ENCODE measurements around the gene SPATA2L.

Gene SPATA2L

DNA sequence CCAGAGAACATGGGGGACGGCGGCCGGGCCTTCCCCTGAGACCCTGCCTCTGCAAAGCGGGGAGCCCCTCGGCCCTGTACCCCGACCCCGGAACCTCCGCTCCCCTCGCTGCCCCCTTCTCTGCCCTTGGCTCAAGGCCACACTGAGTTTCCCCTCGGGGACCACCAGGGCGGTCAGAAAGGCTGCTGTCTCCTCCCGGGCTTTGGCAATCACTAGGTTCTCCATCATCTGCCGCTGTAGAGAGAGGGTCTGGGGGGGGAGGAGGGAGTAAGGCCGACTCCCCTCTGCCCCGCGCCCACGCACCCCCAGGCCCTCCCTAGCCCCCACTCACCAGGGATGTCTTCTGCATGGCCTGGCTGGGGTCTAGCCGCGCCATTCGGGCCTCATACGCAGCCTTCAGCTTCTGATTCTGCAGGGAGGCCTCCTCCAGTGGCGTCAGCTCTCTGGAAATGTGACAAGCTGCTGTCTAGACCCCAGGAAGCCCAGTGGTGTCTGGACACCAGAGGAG is 10.8 kb upstream of the SPATA2L start:
- peak overlapping the region; percentile 76 for H3K4me3 ChIP-seq (ENCODE audit: low read depth, low read length)
- no peak for TF ChIP-seq CTCF (IDR thresholded peaks at IDR 0.05; ENCODE audit: low read depth, low read length, missing control alignments)
- no peak for DNase-seq (ENCODE audit: low read depth)

DNA sequence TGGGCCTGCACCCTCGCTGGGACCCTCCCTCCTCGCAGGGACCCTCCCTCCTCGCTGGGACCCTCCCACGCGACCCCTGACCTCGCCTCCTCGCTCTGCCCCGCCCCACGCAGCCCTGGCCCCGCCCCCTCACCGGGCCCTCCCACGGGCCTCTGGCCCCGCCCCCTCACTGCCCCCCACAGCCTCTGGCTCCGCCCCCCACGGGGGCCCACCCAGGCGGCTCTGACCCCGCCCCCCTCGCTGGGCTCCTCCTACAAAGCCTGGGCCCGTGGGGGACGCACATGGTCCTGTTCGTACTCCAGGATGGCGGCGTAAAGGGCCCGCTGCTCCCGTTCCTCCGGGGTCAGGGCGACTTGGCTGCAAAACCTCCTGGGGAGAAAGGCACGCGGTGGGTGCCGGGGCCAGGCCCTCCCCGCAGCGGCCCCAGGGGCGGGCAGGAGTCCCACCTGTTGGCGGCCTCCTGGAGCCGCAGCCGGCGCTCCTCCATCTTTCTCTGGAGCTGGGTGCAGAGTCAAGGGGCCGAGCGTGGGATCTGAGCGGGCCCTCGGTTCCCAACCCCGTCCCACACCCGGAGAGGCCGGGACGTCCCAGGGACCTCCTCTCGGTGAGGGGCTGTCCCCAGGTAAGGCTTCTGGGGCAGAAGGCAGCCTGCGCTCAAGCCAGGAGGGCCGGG is 10.2 kb upstream of the SPATA2L start:
- peak overlapping the region; percentile 76 for H3K4me3 ChIP-seq (ENCODE audit: low read depth, low read length)
- DNase-seq (ENCODE audit: low read depth): no peak
- TF ChIP-seq CTCF (IDR thresholded peaks at IDR 0.05; ENCODE audit: low read depth, low read length, missing control alignments): no peak

DNA sequence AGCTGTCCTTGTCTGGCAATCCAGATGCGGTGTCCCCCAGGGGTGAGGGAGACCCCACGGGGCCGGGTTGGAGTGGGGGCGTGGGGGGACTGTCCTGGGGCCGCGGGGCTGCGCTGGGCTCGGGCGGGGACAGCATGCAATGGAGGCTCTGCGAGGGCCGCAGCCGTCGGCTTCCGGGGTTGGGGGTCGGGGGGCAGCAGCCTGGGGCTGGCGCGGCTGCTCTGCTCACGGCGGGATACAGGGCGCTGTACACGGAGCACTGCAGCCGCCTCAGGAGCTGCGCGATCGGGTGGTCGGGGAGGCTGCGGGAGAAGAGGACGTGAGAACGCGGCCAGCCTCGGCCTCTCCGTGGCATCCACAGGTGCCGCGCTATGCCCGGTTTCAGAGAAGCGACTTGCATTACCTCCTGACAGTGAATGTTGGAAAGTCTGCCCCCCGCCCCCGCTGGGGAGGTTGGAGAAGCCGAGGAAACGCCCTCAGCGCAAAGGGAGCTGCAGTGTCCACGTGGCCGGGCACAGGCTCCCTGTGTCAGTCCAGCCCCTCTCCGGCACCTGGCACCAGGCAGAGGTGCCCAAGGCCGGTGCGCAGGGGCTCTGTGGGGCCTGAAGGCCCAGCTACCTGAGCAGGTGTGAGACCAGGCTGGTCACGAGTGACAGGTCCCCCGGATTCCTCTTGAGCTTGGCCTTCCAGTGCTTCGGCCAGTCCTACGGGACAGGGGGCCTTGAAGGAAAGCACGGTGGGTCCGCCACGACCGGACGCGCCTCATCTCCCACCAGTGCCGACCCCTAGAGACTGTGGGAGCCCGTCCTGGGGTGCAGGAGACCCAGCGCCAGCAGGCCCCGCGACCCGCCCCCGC is 9.4 kb upstream of the SPATA2L start:
- TF ChIP-seq CTCF (IDR thresholded peaks at IDR 0.05; ENCODE audit: low read depth, low read length, missing control alignments): no peak
- H3K4me3 ChIP-seq (ENCODE audit: low read depth, low read length): no peak overlapping the region
- DNase-seq (ENCODE audit: low read depth): no peak

GRCh38 chr16:89709716-89710432 is 8.4 kb upstream of the SPATA2L start:
- no peak for DNase-seq (ENCODE audit: low read depth)
- no peak overlapping the region for H3K4me3 ChIP-seq (ENCODE audit: low read depth, low read length)
- no peak for TF ChIP-seq CTCF (IDR thresholded peaks at IDR 0.05; ENCODE audit: low read depth, low read length, missing control alignments)

- no peak overlapping the region for H3K4me3 ChIP-seq (ENCODE audit: low read depth, low read length)
- no peak for DNase-seq (ENCODE audit: low read depth)
- no peak for TF ChIP-seq CTCF (IDR thresholded peaks at IDR 0.05; ENCODE audit: low read depth, low read length, missing control alignments)
Measured at GRCh38 chr16:89709166-89709565, 7.7 kb upstream of the SPATA2L start.

DNA sequence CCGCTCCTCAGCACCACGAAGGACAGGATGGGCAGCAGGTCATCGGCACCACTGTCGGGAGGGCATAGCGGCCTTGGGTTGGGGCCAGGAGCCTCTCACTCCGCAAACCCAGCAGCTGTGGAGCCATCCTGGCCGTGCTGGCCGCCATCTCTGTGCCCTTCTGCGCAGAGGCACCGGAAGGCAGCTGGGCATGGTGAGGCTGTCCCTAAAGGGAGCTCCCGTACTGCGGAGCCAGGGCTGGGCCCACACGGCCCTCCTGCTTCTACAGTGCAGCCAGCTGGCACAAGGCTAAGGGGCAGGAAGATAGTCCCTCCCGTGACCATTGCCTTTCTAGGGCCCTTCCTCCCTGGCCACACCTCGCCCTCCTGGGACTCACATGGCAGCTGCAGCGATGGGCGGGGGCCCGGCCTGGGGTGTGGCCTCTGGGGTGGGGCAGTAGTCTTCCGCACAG is 7.0 kb upstream of the SPATA2L start:
- H3K4me3 ChIP-seq (ENCODE audit: low read depth, low read length): no peak overlapping the region
- TF ChIP-seq CTCF (IDR thresholded peaks at IDR 0.05; ENCODE audit: low read depth, low read length, missing control alignments): no peak
- no peak for DNase-seq (ENCODE audit: low read depth)
